HCT116 (cell line): Measurements from ENCODE around the gene CREBL2.

Experiments
- EGR1 ChIP-seq: IDR thresholded peaks from 2 replicates; pipeline ENCODE4 v1.6.1; 2012; ENCODE audit warnings: low read depth
- EZH2 ChIP-seq: fragments of 200-600 bp; sonication (generic); IDR thresholded peaks from 2 replicates; pipeline ENCODE4 v1.6.1; 2017; ENCODE audit warnings: antibody characterized with exemption, mixed run types
- POLR2A ChIP-seq: IDR thresholded peaks from 2 replicates; pipeline ENCODE4 v1.7.0; 2011; ENCODE audit warnings: borderline replicate concordance; ENCODE audit not compliant: insufficient read depth, insufficient read length; ENCODE audit errors: extremely low read depth
- POLR2AphosphoS5 ChIP-seq: IDR thresholded peaks from 2 replicates; pipeline ENCODE4 v1.6.1; 2011; ENCODE audit warnings: mild to moderate bottlenecking, low read depth, low read length, moderate library complexity
- ZNF274 ChIP-seq: fragments of 200-500 bp; sonication (Bioruptor generic); IDR thresholded peaks from 2 replicates; pipeline ENCODE4 v1.6.1; 2014; ENCODE audit warnings: mild to moderate bottlenecking, low read depth, low read length, inconsistent platforms
- TF ChIP-seq, protein P1 (sequence below): IDR thresholded peaks from 2 replicates; pipeline ENCODE4 v1.6.1; 2012
- TF ChIP-seq, protein P2 (sequence below), 3 experiments: fragments of 200-600 bp in 1 of 3; sonication (generic) in 1 of 3; IDR thresholded peaks in 2 of 3; conservative IDR thresholded peaks in 1 of 3; 2 replicates each; pipeline ENCODE4 v1.5.1; 2012 to 2017; ENCODE audit warnings: low read depth in 2 of 3, low read length in 2 of 3, antibody characterized with exemption in 1 of 3, borderline replicate concordance in 1 of 3, control low read depth in 1 of 3, mild to moderate bottlenecking in 1 of 3, mixed read lengths in 1 of 3, mixed run types in 1 of 3, moderate library complexity in 1 of 3; ENCODE audit not compliant: insufficient read depth in 1 of 3
- TF ChIP-seq, protein P3 (sequence below): IDR thresholded peaks from 2 replicates; pipeline ENCODE4 v1.6.1; 2012

DNA sequence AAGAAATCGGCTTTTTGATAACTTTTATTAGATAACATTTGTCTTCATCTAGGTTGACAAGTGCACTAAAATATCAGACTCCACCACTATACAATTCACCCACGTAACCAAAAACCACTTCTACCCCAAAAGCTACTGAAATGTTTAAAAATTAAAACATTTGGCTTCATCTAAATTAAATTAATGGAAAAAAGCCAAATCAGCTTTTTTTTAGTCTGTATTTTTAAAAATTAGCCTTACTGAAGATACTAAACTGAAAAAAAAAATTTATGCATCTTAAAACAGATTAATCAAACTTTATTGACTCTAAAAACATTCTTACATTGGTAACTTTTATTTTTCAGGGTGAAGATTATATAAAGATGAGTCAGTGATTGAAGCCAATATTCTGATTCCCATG lies 30.0 kb downstream of the CREBL2 start:
- TF ChIP-seq POLR2AphosphoS5 (no peak), POLR2A (no peak), EZH2 (no peak), ZNF274 (no peak), EGR1 (no peak)
- TF ChIP-seq, protein P1, sequence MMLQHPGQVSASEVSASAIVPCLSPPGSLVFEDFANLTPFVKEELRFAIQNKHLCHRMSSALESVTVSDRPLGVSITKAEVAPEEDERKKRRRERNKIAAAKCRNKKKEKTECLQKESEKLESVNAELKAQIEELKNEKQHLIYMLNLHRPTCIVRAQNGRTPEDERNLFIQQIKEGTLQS: no peak
- TF ChIP-seq, protein P2, sequence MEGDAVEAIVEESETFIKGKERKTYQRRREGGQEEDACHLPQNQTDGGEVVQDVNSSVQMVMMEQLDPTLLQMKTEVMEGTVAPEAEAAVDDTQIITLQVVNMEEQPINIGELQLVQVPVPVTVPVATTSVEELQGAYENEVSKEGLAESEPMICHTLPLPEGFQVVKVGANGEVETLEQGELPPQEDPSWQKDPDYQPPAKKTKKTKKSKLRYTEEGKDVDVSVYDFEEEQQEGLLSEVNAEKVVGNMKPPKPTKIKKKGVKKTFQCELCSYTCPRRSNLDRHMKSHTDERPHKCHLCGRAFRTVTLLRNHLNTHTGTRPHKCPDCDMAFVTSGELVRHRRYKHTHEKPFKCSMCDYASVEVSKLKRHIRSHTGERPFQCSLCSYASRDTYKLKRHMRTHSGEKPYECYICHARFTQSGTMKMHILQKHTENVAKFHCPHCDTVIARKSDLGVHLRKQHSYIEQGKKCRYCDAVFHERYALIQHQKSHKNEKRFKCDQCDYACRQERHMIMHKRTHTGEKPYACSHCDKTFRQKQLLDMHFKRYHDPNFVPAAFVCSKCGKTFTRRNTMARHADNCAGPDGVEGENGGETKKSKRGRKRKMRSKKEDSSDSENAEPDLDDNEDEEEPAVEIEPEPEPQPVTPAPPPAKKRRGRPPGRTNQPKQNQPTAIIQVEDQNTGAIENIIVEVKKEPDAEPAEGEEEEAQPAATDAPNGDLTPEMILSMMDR (IDR thresholded peaks at IDR 0.05 in 2 of 3, conservative IDR thresholded peaks at IDR 0.05 in 1 of 3; ENCODE audit: borderline replicate concordance in 1 of 3, insufficient read depth in 1 of 3, low read depth in 2 of 3, low read length in 2 of 3): no peak
- TF ChIP-seq, protein P3, sequence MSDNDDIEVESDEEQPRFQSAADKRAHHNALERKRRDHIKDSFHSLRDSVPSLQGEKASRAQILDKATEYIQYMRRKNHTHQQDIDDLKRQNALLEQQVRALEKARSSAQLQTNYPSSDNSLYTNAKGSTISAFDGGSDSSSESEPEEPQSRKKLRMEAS: no peak
